GM12873 (cell line): Measurements from ENCODE around the gene GXYLT2.

Experiments
- CTCF ChIP-seq: IDR thresholded peaks from 2 replicates; pipeline ENCODE4 v1.5.1; 2012; ENCODE audit warnings: low read depth, mild to moderate bottlenecking, moderate library complexity, low read length, control low read depth; ENCODE audit not compliant: insufficient read depth; ENCODE audit errors: missing control alignments

The GXYLT2 gene

GRCh38 chr3:73009750-73010149 is 121.9 kb downstream of the GXYLT2 start:
- no peak for TF ChIP-seq CTCF

GRCh38 chr3:73010158-73010557 is 122.3 kb downstream of the GXYLT2 start:
- no peak for TF ChIP-seq CTCF

GRCh38 chr3:73018298-73018697 is 130.5 kb downstream of the GXYLT2 start:
- no peak for TF ChIP-seq CTCF

- TF ChIP-seq CTCF = no peak
These were observed 131.1 kb downstream of the GXYLT2 start for GRCh38 chr3:73018790-73019441.

GRCh38 chr3:73021301-73021835 is 133.5 kb downstream of the GXYLT2 start:
- no peak for TF ChIP-seq CTCF

DNA sequence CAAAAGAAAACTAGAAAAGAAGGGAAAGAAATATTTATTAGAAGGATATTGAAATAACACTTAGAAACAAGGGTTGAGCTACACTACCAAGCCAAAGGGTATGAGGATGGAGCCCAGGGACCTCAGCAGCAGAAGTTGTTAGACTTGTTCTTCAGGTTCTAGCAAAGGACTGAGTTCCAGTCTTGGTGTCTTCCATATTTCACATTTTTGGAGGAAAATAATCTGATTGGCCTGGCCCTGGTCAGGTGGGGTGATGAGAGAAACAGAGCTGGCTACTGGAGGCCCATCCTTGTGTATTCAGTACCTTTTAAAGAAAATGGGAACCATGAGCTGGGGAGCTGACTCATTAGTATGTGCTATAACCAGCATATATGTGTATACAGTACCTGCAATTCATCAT is 137.0 kb downstream of the GXYLT2 start:
- no peak for TF ChIP-seq CTCF

GRCh38 chr3:73026111-73026759 is 138.4 kb downstream of the GXYLT2 start:
- no peak for TF ChIP-seq CTCF
